ENCODE measurements around the gene POLA2.

GRCh38 chr11:65321076-65321475 is 59.3 kb downstream of the POLA2 start:
- TF ChIP-seq FOS (IDR thresholded peaks at IDR 0.05; ENCODE audit: borderline replicate concordance, insufficient read depth, low read length) = no peak
- no peak for TF ChIP-seq CTCF (IDR thresholded peaks at IDR 0.05; ENCODE audit: extremely low read depth in 1 of 2, insufficient read depth in 1 of 2, low read depth in 1 of 2, low read length in 2 of 2)
- TF ChIP-seq EZH2 (IDR thresholded peaks at IDR 0.05; ENCODE audit: borderline replicate concordance, low read depth, low read length, severe bottlenecking) = no peak
- no peak for TF ChIP-seq MAX (IDR thresholded peaks at IDR 0.05; ENCODE audit: insufficient read depth, insufficient read length)
- TF ChIP-seq MYC (IDR thresholded peaks at IDR 0.05; ENCODE audit: low read depth, low read length) = no peak

Data from endothelial cell of umbilical vein (primary cell).